ENCODE results near the gene RASSF1. TPM values are rescaled to one million over a fixed set of nuclear protein-coding genes. Genes with fewer than 3 reads are reported as not detected.

Gene RASSF1
- total RNA-seq, 2 experiments from 2014 or later: 33.0 to 36.0 TPM

DNA sequence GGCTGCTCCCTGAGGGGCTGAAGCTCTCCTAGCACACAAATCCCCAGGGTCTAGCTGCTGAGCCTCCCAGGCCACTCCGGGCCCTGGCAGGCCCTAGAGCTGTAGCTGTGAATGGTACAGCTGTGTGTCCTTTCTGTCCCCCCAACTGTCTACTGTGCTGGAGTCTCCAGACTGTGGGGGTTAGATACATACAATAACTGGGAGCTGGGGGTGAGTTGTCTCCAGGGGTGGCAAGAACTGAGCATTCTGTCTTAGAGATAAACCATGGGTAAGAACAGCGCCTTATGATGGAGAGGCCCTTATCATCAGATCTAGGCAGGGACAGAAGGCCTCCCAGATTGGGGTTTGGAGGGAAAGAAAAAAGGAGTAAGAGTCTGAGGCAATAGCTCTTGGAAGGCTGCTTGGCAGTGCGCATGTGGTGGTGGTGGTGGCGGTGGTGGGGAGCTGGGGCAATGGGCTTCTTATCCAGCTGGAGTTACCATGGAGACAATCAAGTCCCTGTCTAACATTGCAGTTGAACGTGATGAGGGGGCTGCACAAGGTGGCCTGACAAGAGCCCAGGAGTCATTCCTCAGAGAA is 13.6 kb upstream of the RASSF1 start:
- no peak overlapping the region for H3K4me3 ChIP-seq (ENCODE audit: low read depth, low read length, poor library complexity, severe bottlenecking)
- peaks cover 42% of the 10 kb centered on the region for H3K36me3 ChIP-seq (ENCODE audit: insufficient read depth, low read length)
- CTCF ChIA-PET (ENCODE audit: unreplicated experiment): interaction anchor here (0.6 to 0.8 kb wide), 2 partner anchors 39 to 1658 kb away, joined by 3 read pairs; no protein-coding TSS in a partner anchor
- no peak for DNase-seq (ENCODE audit: low spot score)
- H3K9me2 ChIP-seq (ENCODE audit: insufficient read depth, low read length): no peaks in the 10 kb centered on the region
- no peak overlapping the region for H3K27ac ChIP-seq (ENCODE audit: low read depth, low read length, poor library complexity, severe bottlenecking)
- H3K4me2 ChIP-seq (ENCODE audit: low read length): no peak overlapping the region
- POLR2A ChIA-PET: interaction anchor here (0.5 to 1.5 kb wide), 2 partner anchors 17 to 1083 kb away, joined by 4 to 5 read pairs; no protein-coding TSS in a partner anchor
- no TSS peak for BruUV-seq (replicated peaks)
- H3K79me2 ChIP-seq (ENCODE audit: insufficient read depth, low read depth, low read length): peaks cover 31% of the 10 kb centered on the region; the same call in 1 of the 2 replicates
- 0 out of 2 replicates have a peak, but pooled peaks cover 4% of the 10 kb centered on the region for H4K20me1 ChIP-seq (ENCODE audit: insufficient read depth, low read length)
- H3K9me3 ChIP-seq (ENCODE audit: low read length): no peaks in the 10 kb centered on the region
- TF ChIP-seq, protein P1, sequence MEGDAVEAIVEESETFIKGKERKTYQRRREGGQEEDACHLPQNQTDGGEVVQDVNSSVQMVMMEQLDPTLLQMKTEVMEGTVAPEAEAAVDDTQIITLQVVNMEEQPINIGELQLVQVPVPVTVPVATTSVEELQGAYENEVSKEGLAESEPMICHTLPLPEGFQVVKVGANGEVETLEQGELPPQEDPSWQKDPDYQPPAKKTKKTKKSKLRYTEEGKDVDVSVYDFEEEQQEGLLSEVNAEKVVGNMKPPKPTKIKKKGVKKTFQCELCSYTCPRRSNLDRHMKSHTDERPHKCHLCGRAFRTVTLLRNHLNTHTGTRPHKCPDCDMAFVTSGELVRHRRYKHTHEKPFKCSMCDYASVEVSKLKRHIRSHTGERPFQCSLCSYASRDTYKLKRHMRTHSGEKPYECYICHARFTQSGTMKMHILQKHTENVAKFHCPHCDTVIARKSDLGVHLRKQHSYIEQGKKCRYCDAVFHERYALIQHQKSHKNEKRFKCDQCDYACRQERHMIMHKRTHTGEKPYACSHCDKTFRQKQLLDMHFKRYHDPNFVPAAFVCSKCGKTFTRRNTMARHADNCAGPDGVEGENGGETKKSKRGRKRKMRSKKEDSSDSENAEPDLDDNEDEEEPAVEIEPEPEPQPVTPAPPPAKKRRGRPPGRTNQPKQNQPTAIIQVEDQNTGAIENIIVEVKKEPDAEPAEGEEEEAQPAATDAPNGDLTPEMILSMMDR (conservative IDR thresholded peaks at IDR 0.05; ENCODE audit: low read length): no peak
- no peak for TF ChIP-seq EZH2phosphoT487 (IDR thresholded peaks at IDR 0.05; ENCODE audit: borderline replicate concordance, low read depth, low read length)
- no peak overlapping the region for H2AFZ ChIP-seq (ENCODE audit: low read length)
- H3K4me1 ChIP-seq (ENCODE audit: insufficient read depth, low read length, poor library complexity, severe bottlenecking): peaks cover 54% of the 10 kb centered on the region
- intact Hi-C loops (cut with micrococcal nuclease; ENCODE audit: unreplicated experiment): loop anchor here (5.0 kb wide), 1 partner anchor 213 kb away; the partner anchor contains the start of genes C3orf18 and HEMK1

DNA sequence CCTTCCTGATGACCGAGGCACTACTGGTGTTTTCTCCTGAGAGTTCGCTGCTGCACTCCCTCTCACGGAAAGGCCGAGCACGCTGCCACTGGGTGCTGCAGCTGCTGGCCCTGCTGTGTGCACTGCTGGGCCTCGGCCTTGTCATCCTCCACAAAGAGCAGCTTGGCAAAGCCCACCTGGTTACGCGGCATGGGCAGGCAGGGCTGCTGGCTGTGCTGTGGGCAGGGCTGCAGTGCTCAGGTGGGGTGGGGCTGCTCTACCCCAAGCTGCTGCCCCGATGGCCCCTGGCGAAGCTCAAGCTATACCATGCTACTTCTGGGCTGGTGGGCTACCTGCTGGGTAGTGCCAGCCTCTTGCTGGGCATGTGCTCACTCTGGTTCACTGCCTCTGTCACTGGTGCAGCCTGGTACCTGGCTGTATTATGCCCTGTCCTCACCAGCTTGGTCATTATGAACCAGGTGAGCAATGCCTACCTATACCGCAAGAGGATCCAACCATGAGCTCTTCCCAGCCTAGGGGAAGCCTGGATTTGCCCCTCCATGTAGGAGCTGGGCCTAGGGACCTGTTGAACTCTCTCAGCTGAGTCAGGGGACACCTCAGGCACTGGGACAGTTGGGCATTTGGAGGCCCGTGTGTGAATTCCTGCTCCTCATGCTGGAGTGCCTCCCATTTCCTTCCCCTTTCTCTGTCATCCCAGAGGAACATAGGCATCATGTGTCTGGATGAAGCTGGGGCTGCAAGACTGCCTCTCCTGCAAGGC is 12.8 kb upstream of the RASSF1 start:
- CTCF ChIA-PET (ENCODE audit: unreplicated experiment): interaction anchor here (0.8 kb wide), 1 partner anchor 38 kb away, joined by 3 read pairs; no protein-coding TSS in a partner anchor
- intact Hi-C loops (cut with micrococcal nuclease; ENCODE audit: unreplicated experiment): loop anchor here (5.0 kb wide), 1 partner anchor 214 kb away; the partner anchor contains the start of genes C3orf18 and HEMK1
- peaks cover 25% of the 10 kb centered on the region; the same call in 1 of the 2 replicates for H3K79me2 ChIP-seq (ENCODE audit: insufficient read depth, low read depth, low read length)
- POLR2A ChIA-PET: interaction anchor here (1.5 kb wide), 1 partner anchor 16 kb away, joined by 4 read pairs; no protein-coding TSS in a partner anchor
- no peak overlapping the region for H3K4me3 ChIP-seq (ENCODE audit: low read depth, low read length, poor library complexity, severe bottlenecking)
- TF ChIP-seq, protein P1 (conservative IDR thresholded peaks at IDR 0.05; ENCODE audit: low read length): no peak
- TF ChIP-seq EZH2phosphoT487 (IDR thresholded peaks at IDR 0.05; ENCODE audit: borderline replicate concordance, low read depth, low read length): no peak
- no peak overlapping the region for H2AFZ ChIP-seq (ENCODE audit: low read length)
- peaks cover 46% of the 10 kb centered on the region for H3K36me3 ChIP-seq (ENCODE audit: insufficient read depth, low read length)
- no TSS peak for BruUV-seq (replicated peaks)
- no peaks in the 10 kb centered on the region for H3K9me3 ChIP-seq (ENCODE audit: low read length)
- DNase-seq (ENCODE audit: low spot score): no peak
- no peak overlapping the region for H3K27ac ChIP-seq (ENCODE audit: low read depth, low read length, poor library complexity, severe bottlenecking)
- H4K20me1 ChIP-seq (ENCODE audit: insufficient read depth, low read length): 0 out of 2 replicates have a peak, but pooled peaks cover 4% of the 10 kb centered on the region
- no peaks in the 10 kb centered on the region for H3K9me2 ChIP-seq (ENCODE audit: insufficient read depth, low read length)
- H3K4me2 ChIP-seq (ENCODE audit: low read length): no peak overlapping the region
- peaks cover 52% of the 10 kb centered on the region for H3K4me1 ChIP-seq (ENCODE audit: insufficient read depth, low read length, poor library complexity, severe bottlenecking)
